UCSD-AML1 (cell line): ENCODE data around the gene CADPS.

Source experiments
- DNase-seq: peaks from one replicate; lab custom pipeline; 2025; ENCODE audit not compliant: unreplicated experiment; lab: John Stamatoyannopoulos, UW

The CADPS gene

GRCh38 chr3:62527474-62527873 lies 347.7 kb downstream of the CADPS start:
- DNase-seq, result no peak

GRCh38 chr3:62525281-62525680 lies 349.9 kb downstream of the CADPS start:
- no peak for DNase-seq

GRCh38 chr3:62523672-62524071 lies 351.5 kb downstream of the CADPS start:
- DNase-seq, result no peak

GRCh38 chr3:62521464-62522105 lies 353.6 kb downstream of the CADPS start:
- no peak for DNase-seq

- no peak for DNase-seq
Measured at GRCh38 chr3:62503516-62503915, 371.7 kb downstream of the CADPS start.

- DNase-seq, result no peak
Measured at GRCh38 chr3:62502315-62503300, 372.6 kb downstream of the CADPS start.

GRCh38 chr3:62501289-62501668 lies 373.9 kb downstream of the CADPS start:
- DNase-seq, result no peak

DNA sequence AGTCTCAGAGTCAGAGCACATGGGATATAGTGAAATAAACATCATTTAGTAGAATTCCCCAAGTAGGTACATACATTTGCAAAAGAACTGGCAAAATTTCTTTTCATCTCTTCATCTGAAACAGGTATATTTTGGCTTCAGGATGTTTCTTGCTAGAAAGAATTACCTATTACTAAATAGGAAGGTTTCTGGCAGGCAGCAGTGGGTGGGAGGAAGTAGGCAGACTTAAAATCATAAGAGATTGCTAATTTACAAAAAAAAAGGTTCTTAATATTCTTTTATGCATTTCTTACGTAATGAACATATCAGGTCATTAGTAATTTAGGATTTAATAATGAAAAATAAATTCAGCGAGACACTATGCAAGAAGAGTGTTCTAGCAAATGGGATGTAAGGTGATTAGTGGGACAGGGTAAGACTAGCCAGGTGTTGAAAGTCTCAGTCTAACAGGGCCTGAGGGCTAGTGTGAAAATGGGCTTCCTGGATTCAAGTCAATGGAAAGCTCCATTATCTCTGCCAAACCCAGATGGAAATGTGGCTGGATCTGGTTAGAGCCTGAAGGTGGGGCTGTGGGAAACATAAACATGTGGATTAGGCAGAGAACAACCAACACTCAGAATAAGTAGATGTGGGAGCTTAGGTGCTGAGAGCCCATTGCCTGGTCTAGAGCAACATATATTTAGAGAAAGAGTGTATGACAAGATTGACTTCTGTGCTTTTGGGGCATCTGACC lies 374.5 kb downstream of the CADPS start:
- DNase-seq, result no peak

DNA sequence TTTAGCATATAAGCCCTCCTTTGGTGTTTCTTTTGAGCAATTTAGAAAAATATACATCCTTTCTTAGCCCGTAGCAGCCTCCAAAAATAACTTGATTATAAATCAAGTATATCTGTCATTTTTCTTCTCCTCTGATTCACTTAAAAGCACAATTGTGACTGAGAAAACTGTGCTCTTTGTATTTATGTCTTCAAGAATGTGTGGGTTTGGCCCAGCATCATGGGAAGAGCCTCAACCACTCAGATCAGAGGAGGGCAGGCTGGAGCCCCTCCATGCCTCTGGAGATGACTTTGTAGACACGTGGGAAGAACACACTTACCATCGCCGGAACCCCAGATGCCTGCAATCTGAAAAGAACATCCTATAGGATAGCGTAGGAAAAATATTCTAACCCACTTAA lies 378.1 kb downstream of the CADPS start:
- no peak for DNase-seq

DNA sequence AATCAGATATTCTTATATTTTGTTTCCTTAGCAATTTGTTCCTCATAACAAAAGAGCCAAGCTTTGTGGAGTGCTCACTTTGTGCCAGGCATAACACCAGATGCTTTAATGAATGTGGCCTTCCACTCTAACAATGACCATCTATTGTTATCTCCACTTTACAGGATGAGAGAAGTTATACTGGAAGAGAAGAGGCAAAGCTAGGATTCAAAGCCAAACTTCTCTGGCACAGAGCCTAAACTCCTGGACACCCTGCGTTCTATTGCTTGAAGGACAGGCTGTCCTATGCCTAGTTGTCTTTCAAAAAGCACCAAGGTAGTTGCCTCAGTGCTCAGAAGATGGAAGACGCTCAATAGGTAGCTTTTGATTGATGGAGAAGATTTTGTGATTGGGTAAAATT lies 378.7 kb downstream of the CADPS start:
- no peak for DNase-seq

GRCh38 chr3:62493109-62493801 lies 382.0 kb downstream of the CADPS start:
- DNase-seq, result no peak

DNA sequence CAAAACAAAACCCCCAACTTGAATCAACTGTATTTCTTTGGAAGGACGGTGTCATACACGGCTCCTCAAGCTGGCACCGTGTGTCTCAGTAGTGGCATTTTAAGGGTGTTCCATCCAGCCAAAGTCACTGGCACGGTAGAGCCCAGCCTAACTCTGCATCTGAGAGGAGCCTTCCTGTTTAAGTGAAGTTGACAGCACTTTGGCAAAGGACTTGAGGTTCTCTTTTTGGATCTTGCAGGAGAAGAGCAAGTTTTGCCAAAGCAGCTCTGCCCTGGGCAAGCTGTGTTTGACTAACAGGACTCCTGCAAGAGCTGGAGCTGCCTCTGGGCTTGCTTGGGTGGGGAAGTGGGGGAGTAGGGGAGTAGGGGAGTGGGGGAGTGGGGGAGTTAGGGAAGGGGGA lies 392.3 kb downstream of the CADPS start:
- DNase-seq, result no peak

DNA sequence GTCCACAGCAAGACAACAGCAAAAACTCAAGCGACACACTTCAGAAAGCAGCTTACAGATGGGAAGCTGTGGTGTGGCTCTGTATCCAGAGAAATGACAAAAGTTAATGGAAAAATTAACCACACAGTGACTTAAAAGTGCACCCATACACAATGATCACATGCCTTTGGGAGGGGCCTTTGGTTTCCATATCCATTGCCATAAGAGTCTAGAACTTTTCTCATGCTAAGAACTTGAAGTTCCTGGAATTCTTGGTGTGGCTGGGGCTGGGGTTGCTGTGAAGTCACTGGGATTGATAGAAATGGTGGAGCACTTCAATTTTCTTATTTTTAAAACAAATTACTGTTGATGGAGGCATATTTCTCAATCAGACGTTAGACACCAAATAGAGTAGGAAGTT lies 393.3 kb downstream of the CADPS start:
- no peak for DNase-seq

GRCh38 chr3:62480056-62480455 lies 395.2 kb downstream of the CADPS start:
- DNase-seq, result no peak

GRCh38 chr3:62479326-62479725 lies 395.9 kb downstream of the CADPS start:
- DNase-seq, result no peak

- DNase-seq, result no peak
Measured at GRCh38 chr3:62475306-62475705, 399.9 kb downstream of the CADPS start.

DNA sequence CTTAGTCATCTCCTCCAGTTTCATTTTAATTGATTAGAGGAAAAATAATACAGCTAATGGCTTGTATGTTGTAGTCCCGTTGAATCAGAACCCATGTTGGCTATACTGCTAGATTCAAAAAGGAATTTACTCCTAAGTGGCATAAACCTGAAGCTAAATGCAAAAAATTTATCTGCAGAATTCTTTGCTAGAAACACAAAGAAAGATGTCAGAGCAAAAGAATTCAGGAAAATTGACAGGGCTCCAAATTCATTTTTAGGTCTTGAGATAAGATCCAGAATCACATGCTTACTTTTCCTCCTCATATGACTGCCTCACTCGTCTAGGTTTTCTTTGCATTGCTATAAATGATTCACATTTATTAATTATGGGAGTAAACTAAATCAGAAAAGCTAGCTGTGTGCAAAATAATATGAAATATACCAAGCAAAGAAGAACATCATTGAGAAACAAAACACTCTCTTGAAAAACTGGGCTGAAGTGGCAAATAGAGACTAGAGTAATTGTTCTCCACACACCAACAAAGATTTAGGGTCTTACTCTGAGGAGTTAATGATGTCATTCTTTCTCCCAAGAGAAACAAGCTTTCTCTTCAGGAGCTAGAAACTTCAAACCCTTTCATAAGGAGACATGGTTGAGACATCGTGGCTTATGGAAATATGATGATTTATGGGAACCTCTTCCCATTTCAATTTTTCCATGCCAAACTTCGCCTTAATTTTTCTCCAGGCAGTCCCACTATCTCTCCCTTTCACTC lies 407.1 kb downstream of the CADPS start:
- DNase-seq, result no peak

GRCh38 chr3:62462788-62463187 lies 412.4 kb downstream of the CADPS start:
- DNase-seq, result no peak

DNA sequence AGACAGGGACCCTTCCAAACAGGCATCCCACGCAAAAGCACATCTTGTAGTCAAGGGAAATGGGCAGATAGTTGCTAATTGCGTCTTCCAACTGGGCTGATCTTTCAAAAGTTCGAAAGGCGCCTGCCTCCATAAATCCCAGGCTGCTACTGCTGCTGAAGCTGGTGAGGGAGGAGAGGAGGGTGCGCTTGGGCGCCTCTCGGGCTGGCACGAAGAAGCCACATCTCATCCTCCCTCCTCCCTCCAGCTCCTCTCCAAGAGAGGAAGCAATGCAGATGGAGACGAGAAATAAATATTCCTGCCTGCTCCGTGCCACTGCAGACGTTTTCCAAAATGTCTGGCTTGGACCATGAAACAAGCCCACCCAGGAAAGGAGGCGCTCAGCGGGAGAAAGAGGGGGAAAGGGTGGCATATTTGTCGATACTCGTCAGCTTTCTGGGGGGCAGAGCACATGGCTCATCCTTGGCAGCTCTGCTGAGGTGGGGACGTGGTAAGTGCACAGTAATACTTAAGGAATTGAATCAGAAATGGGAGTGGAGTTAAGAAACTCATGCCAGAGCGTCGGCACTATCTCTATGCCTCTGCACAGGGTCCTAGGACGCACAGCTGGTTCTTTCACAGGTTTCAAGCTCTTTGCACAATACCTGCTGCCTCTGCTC lies 413.0 kb downstream of the CADPS start:
- no peak for DNase-seq

DNA sequence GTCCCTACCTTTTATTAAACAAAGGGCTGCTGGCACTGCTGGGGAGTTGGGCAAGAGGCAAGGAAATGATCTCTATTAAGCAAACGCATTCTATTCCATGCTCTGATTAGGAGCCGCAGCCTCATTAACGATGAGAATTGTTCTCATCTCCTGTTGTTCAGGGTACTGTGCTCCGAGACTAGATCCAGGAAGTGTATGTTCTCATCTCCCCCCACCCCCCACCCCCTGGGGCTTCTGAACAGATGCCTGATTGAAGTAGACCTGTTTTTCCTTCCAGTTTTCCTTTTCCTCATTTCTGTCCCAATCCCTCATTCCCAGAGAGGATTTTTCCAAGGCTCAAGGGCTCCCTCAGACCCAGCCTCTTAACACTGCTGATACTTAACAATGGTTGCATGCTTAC lies 420.3 kb downstream of the CADPS start:
- no peak for DNase-seq
